ENCODE measurements around the gene FCHSD1.

The FCHSD1 gene

GRCh38 chr5:141672841-141673813 lies 21.9 kb upstream of the FCHSD1 start:
- DNase-seq, result no peak

GRCh38 chr5:141672071-141672840 lies 21.0 kb upstream of the FCHSD1 start:
- no peak for DNase-seq

- DNase-seq, result no peak
These were observed 18.3 kb upstream of the FCHSD1 start for GRCh38 chr5:141669520-141669919.

- DNase-seq, result no peak
These were observed 17.5 kb upstream of the FCHSD1 start for GRCh38 chr5:141668601-141669265.

- no peak for DNase-seq
These were observed 15.1 kb upstream of the FCHSD1 start for GRCh38 chr5:141665995-141666940.

- no peak for DNase-seq
These were observed 13.7 kb upstream of the FCHSD1 start for GRCh38 chr5:141664733-141665461.

GRCh38 chr5:141663506-141663905 lies 12.3 kb upstream of the FCHSD1 start:
- DNase-seq, result no peak

GRCh38 chr5:141662028-141662427 lies 10.8 kb upstream of the FCHSD1 start:
- DNase-seq, result no peak

- no peak for DNase-seq
These were observed 6.8 kb upstream of the FCHSD1 start for GRCh38 chr5:141657937-141658545.

GRCh38 chr5:141657404-141657803 lies 6.2 kb upstream of the FCHSD1 start:
- DNase-seq, result no peak

GRCh38 chr5:141656396-141656795 lies 5.2 kb upstream of the FCHSD1 start:
- no peak for DNase-seq

GRCh38 chr5:141655020-141655419 lies 3.8 kb upstream of the FCHSD1 start:
- no peak for DNase-seq

GRCh38 chr5:141654298-141654697 lies 3.1 kb upstream of the FCHSD1 start:
- DNase-seq, result no peak

GRCh38 chr5:141651728-141652105 lies 499 bp upstream of the FCHSD1 start:
- DNase-seq, result no peak

- DNase-seq, result no peak
These were observed 1.2 kb downstream of the FCHSD1 start for GRCh38 chr5:141649972-141650371.

- DNase-seq, result no peak
These were observed 2.0 kb downstream of the FCHSD1 start for GRCh38 chr5:141649056-141649688.

- DNase-seq, result no peak
These were observed 3.4 kb downstream of the FCHSD1 start for GRCh38 chr5:141647851-141648250.

- no peak for DNase-seq
These were observed 4.0 kb downstream of the FCHSD1 start for GRCh38 chr5:141647242-141647641.

- DNase-seq, result no peak
These were observed 5.2 kb downstream of the FCHSD1 start for GRCh38 chr5:141646026-141646425.

- no peak for DNase-seq
These were observed 9.5 kb downstream of the FCHSD1 start for GRCh38 chr5:141641634-141642267.

All from activated gamma-delta T cell (primary cell).